Astrocyte of the hippocampus (primary cell): ENCODE results near the gene RGS8.
"Not testable (repeated sequence)": the region's sequence is repeated elsewhere in the genome, so short reads cannot be mapped to it uniquely, and the experiment has no call there.

ENCODE experiments used
- DNase-seq: peaks from one replicate; pipeline ENCODE4 v3.0.0; 2011; ENCODE audit warnings: low read depth, low spot score

The RGS8 gene

DNA sequence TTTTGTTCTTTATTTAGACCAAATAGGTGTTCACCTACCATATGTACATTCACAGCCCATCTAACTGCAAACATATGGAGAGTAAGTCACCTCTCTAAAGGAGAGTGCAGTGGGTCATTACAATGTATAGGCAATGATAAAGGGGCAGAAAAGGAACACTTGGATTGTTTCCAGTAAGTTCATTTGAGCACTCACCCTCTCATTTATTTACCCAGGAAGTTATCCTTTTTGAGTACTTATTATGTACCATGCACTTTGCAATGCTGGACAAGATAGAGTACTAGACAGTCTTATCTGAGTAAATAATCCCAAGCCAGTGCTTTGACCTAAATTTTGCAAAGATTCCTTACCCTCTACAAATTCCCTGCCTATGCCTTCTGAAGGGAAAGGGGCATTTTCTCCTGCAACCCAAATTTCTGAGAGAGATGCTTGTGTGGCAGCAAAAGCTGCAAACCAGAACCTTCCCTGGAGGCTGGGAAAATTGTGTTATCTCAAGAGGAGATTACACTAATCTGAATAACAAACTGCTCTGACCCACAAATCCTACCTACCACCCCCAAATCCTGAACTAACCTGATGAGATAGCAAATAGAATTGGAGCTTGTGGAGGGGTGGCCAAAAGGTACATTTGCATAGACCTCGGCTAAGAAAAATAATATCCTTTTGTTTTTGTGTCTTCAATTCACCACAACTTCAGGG lies 18.6 kb upstream of the RGS8 start:
- no peak for DNase-seq

GRCh38 chr1:182700351-182700709 lies 15.9 kb upstream of the RGS8 start:
- no peak for DNase-seq

- peak; percentile 42 for DNase-seq
These were observed 15.3 kb upstream of the RGS8 start for GRCh38 chr1:182699393-182700350.

GRCh38 chr1:182698971-182699370 lies 14.6 kb upstream of the RGS8 start:
- no peak for DNase-seq

DNA sequence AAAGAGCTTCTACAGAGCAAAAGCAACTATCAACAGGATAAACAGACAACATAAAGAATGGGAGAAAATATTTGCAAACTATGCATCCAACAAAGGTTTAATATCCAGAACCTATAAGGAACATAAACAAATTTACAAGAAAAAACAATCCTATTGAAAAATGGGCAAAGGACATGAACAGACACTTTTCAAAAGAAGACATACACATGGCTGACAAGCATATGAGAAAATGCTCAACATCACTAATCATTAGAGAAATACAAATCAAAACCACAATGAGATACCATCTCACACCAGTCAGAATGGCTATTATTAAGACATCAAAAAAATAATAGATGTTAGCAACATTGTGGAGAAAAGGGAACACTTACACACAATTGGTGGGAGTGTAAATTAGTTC lies 8.8 kb upstream of the RGS8 start:
- not testable (repeated sequence) for DNase-seq

DNA sequence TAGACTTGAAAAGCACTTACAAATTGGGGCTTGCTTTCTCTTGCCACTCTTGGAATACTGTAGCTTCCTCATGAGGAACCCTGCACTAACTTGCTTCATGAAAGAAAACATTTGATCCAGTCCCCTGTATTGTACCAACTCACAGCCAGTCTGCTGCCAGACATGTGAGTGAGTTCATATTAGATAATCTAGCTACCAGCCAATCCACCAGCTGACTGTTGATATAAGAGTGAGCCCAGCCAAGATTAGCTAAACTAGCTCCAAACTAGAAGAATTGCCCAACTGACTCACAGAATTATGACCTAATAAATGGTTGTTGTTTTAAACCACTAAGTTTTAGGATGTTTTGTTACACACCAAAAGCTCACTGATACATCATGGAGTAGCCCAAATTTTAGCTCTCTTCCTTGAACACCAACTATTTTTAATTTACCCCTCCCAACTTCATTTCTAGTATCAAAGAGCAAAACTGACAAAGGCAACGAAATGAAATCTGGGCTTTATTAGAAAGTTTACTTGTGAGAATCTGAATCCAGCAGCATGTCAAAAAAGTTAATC lies 6.6 kb upstream of the RGS8 start:
- no peak for DNase-seq

- DNase-seq, result no peak
These were observed 4.2 kb upstream of the RGS8 start for GRCh38 chr1:182688436-182689205.

- DNase-seq, result no peak
These were observed 3.0 kb upstream of the RGS8 start for GRCh38 chr1:182687361-182687760.

DNA sequence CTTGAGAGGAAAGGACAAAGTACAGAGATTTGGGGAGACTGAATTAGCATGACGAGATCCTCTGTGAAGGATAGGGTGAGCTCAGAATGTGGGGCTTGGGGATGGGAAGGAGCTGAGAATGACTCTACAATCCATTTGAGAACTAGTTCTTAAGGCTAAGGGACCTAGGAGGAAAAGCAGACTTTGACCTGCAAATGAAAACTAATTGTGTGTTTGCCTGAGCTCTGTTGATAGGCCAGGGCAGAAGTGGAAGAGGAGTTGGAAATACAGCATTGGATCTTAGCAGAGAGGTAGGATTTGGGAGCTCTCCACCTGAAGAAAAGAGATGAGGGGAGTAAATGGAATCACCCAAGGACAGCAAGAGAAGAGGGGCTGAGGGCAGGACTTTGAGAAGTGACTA lies 2.1 kb upstream of the RGS8 start:
- no peak for DNase-seq

- DNase-seq, result no peak
These were observed 828 bp upstream of the RGS8 start for GRCh38 chr1:182685215-182685614.

DNA sequence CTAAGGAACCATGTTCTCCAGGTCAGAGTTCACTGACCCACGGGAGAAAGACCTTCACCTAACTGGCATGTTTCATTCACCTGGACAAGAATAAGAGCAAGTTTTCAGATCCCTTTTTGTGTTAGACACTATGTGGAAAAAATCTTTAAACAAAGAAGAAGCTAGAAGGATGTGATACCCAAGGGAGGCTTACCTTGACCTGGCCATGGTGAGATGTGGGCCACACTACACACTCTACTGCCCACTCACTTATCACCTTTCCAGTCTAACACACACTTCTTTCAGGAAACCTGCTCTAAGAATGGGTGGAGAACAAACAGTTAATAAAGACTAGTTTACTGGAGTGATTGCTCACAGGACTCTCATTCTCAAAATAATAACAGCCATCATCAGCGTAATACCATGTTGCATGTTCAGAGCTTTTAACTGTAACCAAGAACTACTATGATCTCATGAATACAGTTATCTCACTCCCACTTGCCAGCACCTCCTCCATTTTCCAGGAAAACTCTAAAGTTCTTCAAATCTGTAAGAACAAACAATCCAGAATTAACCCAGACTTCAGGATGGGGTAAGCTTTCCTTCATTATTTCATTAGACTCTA lies 1.4 kb downstream of the RGS8 start:
- DNase-seq, result no peak

GRCh38 chr1:182682406-182682805 lies 2.0 kb downstream of the RGS8 start:
- no peak for DNase-seq

- DNase-seq, result no peak
These were observed 2.8 kb downstream of the RGS8 start for GRCh38 chr1:182681568-182681912.

GRCh38 chr1:182680901-182681567 lies 3.4 kb downstream of the RGS8 start:
- DNase-seq, result peak; percentile 11

DNA sequence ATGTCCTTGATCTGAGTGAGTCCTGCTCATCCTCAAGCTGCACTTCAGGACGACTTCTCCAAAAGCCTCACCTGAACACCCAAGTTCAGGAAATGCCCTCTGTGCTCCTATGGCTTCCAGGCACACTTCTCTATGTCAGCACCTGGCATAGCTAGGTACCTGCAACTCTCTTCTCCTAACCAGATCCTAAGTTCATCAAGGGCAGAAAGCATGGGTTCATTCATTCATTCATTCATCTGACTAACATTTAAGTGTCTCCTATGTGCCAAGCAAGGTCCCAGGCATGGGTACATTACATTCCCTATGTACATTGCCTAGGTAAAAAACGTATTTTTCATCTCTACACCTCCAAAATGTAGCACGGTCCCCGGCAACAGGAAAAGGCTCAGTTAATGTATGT lies 4.0 kb downstream of the RGS8 start:
- DNase-seq, result no peak

GRCh38 chr1:182679684-182680083 lies 4.7 kb downstream of the RGS8 start:
- DNase-seq, result no peak

DNA sequence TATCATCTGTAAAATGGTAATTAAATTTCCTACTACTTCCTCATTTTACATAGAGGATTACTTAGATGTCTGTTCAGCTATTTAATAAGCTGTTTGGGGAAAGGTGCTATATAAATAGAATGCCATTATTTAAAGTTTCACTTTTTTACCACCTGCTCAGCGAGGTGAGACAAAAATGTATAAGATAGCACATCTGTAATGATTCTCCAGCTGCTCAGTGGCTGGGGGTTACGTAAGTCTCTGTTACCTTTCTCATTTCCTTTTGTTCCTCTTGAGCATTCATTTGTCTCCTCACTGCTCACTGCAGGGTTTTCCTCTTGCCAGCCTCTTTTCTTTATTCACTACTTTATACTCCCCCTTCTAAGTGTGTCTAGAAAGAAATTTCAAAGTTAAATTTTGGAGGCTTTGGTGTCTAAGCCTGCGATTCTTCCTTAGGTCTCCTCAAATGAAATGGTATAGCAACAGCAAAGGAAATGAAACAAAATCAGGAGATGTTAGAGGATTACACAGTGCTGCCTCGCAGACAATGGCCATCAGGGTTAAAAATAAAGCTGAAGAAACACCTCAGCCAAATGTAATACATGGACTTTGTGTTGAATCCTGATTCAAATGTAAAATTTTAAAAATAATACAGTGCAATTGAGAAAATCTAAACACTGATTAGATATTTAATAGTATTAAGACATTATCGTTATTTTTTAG lies 6.8 kb downstream of the RGS8 start:
- no peak for DNase-seq

DNA sequence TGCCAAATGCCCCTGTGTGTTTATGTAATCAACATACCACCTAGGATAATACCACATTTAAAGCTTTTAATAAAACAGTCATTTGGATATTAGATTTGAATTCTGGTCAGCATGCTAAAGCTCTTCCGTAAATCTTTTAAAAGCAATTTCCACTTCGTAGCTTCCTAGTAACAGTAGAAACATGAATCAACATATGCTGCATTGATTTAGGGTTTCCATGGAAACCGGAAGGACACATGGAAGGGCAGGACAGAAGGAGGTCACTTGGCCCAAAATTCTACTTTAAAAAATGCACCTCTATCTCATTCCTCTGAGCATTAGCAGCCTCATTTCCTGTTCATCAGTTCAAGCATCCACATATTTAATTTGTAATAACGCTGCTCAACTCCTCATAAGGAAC lies 8.1 kb downstream of the RGS8 start:
- DNase-seq, result no peak

GRCh38 chr1:182674346-182675246 lies 9.8 kb downstream of the RGS8 start:
- peak; percentile 77 for DNase-seq

DNA sequence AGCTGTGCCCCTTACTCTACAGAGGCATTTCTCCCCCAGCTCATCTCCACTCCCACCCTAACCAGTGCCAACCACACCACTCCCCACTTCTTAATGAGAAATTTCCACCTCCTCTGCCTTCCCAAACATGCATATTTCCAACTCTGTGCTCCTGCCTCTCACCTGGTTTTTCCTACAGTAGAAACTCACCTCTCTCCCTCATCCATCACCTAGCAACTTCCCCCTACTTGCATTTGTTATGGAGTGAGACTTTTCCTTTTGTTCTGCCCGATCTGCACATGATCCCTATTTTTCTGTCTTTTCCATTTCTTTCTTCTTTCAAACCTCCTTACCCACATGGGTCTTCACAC lies 11.9 kb downstream of the RGS8 start:
- no peak for DNase-seq
